Measurements from ENCODE around the gene WASHC4.

The WASHC4 gene

GRCh38 chr12:105107494-105108371 lies at the start of gene WASHC4:
WASHC4 (plus strand) TSS chr12:105107731; CDS start chr12:105107801, 70 bp downstream.
- DNase-seq = peak; percentile 95

GRCh38 chr12:105060715-105061378 lies 46.7 kb upstream of the WASHC4 start:
- no peak for DNase-seq

GRCh38 chr12:105064564-105065178 lies 42.9 kb upstream of the WASHC4 start:
- DNase-seq = peak; percentile 6

GRCh38 chr12:105067511-105068031 lies 40.0 kb upstream of the WASHC4 start:
- no peak for DNase-seq

GRCh38 chr12:105069936-105070702 lies 37.4 kb upstream of the WASHC4 start:
- DNase-seq = no peak

- no peak for DNase-seq
These were observed 35.5 kb upstream of the WASHC4 start for GRCh38 chr12:105071981-105072380.

- DNase-seq = no peak
These were observed 34.5 kb upstream of the WASHC4 start for GRCh38 chr12:105072888-105073488.

- no peak for DNase-seq
These were observed 31.4 kb upstream of the WASHC4 start for GRCh38 chr12:105076098-105076497.

GRCh38 chr12:105076913-105077312 lies 30.6 kb upstream of the WASHC4 start:
- DNase-seq = no peak

- no peak for DNase-seq
These were observed 30.1 kb upstream of the WASHC4 start for GRCh38 chr12:105077435-105077834.

- no peak for DNase-seq
These were observed 28.6 kb upstream of the WASHC4 start for GRCh38 chr12:105078712-105079570.

GRCh38 chr12:105083031-105083430 lies 24.5 kb upstream of the WASHC4 start:
- DNase-seq = no peak

- no peak for DNase-seq
These were observed 23.9 kb upstream of the WASHC4 start for GRCh38 chr12:105083551-105084105.

GRCh38 chr12:105084251-105085250 lies 23.0 kb upstream of the WASHC4 start, which contains the start of gene ALDH1L2:
ALDH1L2 (minus strand) TSS chr12:105084458; CDS start chr12:105084436, 22 bp downstream.
- DNase-seq = no peak

GRCh38 chr12:105085501-105085900 lies 22.0 kb upstream of the WASHC4 start:
- no peak for DNase-seq

GRCh38 chr12:105089817-105090216 lies 17.7 kb upstream of the WASHC4 start:
- DNase-seq = no peak

- no peak for DNase-seq
These were observed 17.2 kb upstream of the WASHC4 start for GRCh38 chr12:105090361-105090760.

- no peak for DNase-seq
These were observed 15.9 kb upstream of the WASHC4 start for GRCh38 chr12:105091476-105092206.

GRCh38 chr12:105092336-105092735 lies 15.2 kb upstream of the WASHC4 start:
- no peak for DNase-seq

Measured in NCI-H1105 (cell line).